K562 (cell line): ENCODE results near the gene RNF187. TPM values are rescaled to one million over a fixed set of nuclear protein-coding genes. Genes with fewer than 3 reads are reported as not detected.
A peak's percentile ranks its signal among the peaks of the same experiment; 100 is the strongest.

Experiments
- AFF1 ChIP-seq, 2 experiments: fragments of 450-650 bp; IDR thresholded peaks; 2 replicates each; pipeline ENCODE4 v1.6.1; 2018; ENCODE audit warnings: mild to moderate bottlenecking in 2 of 2, low read depth in 1 of 2; ENCODE audit not compliant: partially characterized antibody in 2 of 2
- ARHGAP35 ChIP-seq: fragments of 450-650 bp; IDR thresholded peaks from 2 replicates; pipeline ENCODE4 v1.6.1; 2018; ENCODE audit not compliant: partially characterized antibody
- BHLHE40 ChIP-seq: IDR thresholded peaks from 2 replicates; pipeline ENCODE4 v1.6.1; 2011; ENCODE audit warnings: low read length, improper control_type of control experiment
- CBX1 ChIP-seq: sonication (generic); IDR thresholded peaks from 2 replicates; pipeline ENCODE4 v1.6.1; 2016; ENCODE audit warnings: antibody characterized with exemption, low read depth, mild to moderate bottlenecking
- CHD2 ChIP-seq: IDR thresholded peaks from 2 replicates; pipeline ENCODE4 v1.6.1; 2011; ENCODE audit warnings: low read depth, low read length
- EHMT2 ChIP-seq: fragments of 450-650 bp; IDR thresholded peaks from 2 replicates; pipeline ENCODE4 v1.6.1; 2018; ENCODE audit warnings: antibody characterized with exemption
- ESRRA ChIP-seq: fragments of 450-650 bp; IDR thresholded peaks from 2 replicates; pipeline ENCODE4 v1.6.1; 2014; ENCODE audit warnings: low read depth, mild to moderate bottlenecking, moderate library complexity, borderline replicate concordance
- EZH2 ChIP-seq: IDR thresholded peaks from 2 replicates; pipeline ENCODE4 v1.6.1; 2012; ENCODE audit warnings: low read depth, mild to moderate bottlenecking, inconsistent platforms, low read length, borderline replicate concordance
- FOXJ2 ChIP-seq: fragments of 200-800 bp; sonication (Bioruptor generic); IDR thresholded peaks from 2 replicates; pipeline ENCODE4 v1.6.1; 2016; ENCODE audit warnings: missing genetic modification characterization, missing compliant biosample characterization
- GATAD2B ChIP-seq: fragments of 450-650 bp; IDR thresholded peaks from 2 replicates; pipeline ENCODE4 v1.6.1; 2017; ENCODE audit warnings: mild to moderate bottlenecking, borderline replicate concordance
- HDGF ChIP-seq: fragments of 450-650 bp; IDR thresholded peaks from 2 replicates; pipeline ENCODE4 v1.6.1; 2016
- HMBOX1 ChIP-seq: sonication (generic); IDR thresholded peaks from 2 replicates; pipeline ENCODE4 v1.6.1; 2016
- IRF2 ChIP-seq: sonication (generic); formaldehyde crosslinking; IDR thresholded peaks from 2 replicates; pipeline ENCODE4 v1.8.1; 2022; ENCODE audit warnings: mild to moderate bottlenecking, missing genetic modification reagents
- KDM1A ChIP-seq, 2 experiments: fragments of 450-650 bp; IDR thresholded peaks; 2 replicates each; pipeline ENCODE4 v1.6.1; 2016; ENCODE audit warnings: mild to moderate bottlenecking in 2 of 2
- MTA2 ChIP-seq: fragments of 450-650 bp; IDR thresholded peaks from 2 replicates; pipeline ENCODE4 v1.6.1; 2016; ENCODE audit warnings: low read depth
- NR2C2 ChIP-seq, 2 experiments: fragments of 200-800 bp in 1 of 2; sonication (Bioruptor generic) in 1 of 2; sonication (generic) in 1 of 2; formaldehyde crosslinking in 1 of 2; IDR thresholded peaks; 2 replicates each; pipeline versions ENCODE4 v1.6.1 to v1.8.0; 2016 to 2022; ENCODE audit warnings: mild to moderate bottlenecking in 1 of 2, missing compliant biosample characterization in 1 of 2, missing genetic modification characterization in 1 of 2, missing genetic modification reagents in 1 of 2
- RBM39 ChIP-seq: fragments of 200-400 bp; formaldehyde crosslinking; optimal IDR thresholded peaks from 2 replicates; pipeline ENCODE3; 2018; ENCODE audit warnings: low read depth, low read length
- SMARCA5 ChIP-seq: fragments of 450-650 bp; IDR thresholded peaks from 2 replicates; pipeline ENCODE4 v1.6.1; 2016
- SMARCC2 ChIP-seq: fragments of 450-650 bp; IDR thresholded peaks from 2 replicates; pipeline ENCODE4 v1.6.1; 2017; ENCODE audit warnings: antibody characterized with exemption, moderate library complexity, mild to moderate bottlenecking, low read depth
- SRF ChIP-seq, 2 experiments: fragments of 250-450, 450-650 bp in 1 of 2; sonication (Bioruptor Pico) in 1 of 2; sonication (generic) in 1 of 2; formaldehyde crosslinking; IDR thresholded peaks; 2 replicates each; pipeline versions ENCODE4 v1.5.0 to v1.5.1; 2020 to 2022; ENCODE audit warnings: mild to moderate bottlenecking in 1 of 2, missing genetic modification reagents in 1 of 2
- ZNF311 ChIP-seq: fragments of 250-450 bp; sonication (Bioruptor Pico); IDR thresholded peaks from 2 replicates; pipeline ENCODE4 v1.4.0; 2020; ENCODE audit warnings: mild to moderate bottlenecking, moderate library complexity
- ZNF316 ChIP-seq: fragments of 450-650 bp; IDR thresholded peaks from 2 replicates; pipeline ENCODE4 v1.6.1; 2016
- polyA plus RNA-seq, 8 experiments: library from polyadenylated mRNA; depleted of rRNA in 4 of 8; stranded (reverse) in 5 of 8; unstranded in 3 of 8; fragments of >200 nt; fragmentation: Nextera tagmentation in 2 of 8; fragmentation: Illumina TruSeq in 1 of 8; extraction: Ambion mirVana in 2 of 8; extraction: Trizol in 1 of 8; gene quantifications; 2 replicates each; pipeline versions ENCODE4 v1.2.1 to v1.2.3, GENCODE V29; 2011 to 2014; ENCODE audit warnings: inconsistent platforms in 1 of 8, missing spikeins in 1 of 8
- total RNA-seq, 7 experiments: library from RNA; depleted of rRNA in 6 of 7; stranded (reverse); fragments of >200 nt in 6 of 7; fragmentation: Illumina TruSeq in 2 of 7; extraction: Trizol in 2 of 7; gene quantifications; 2 replicates each; pipeline versions ENCODE4 v1.2.1 to v1.2.3, GENCODE V29; 2011 to 2021; ENCODE audit warnings: low replicate concordance in 1 of 7
- TF ChIP-seq, protein P1 (sequence below): fragments of 250-450 bp; sonication (Bioruptor Pico); IDR thresholded peaks from 2 replicates; pipeline ENCODE4 v1.4.0; 2020
- TF ChIP-seq, protein P2 (sequence below): fragments of 450-650 bp; formaldehyde crosslinking; IDR thresholded peaks from 2 replicates; pipeline ENCODE4 v1.4.0; 2022; ENCODE audit warnings: missing genetic modification characterization

Gene RNF187
- total and polyA plus RNA-seq, 9 of the 15 experiments (the other 6 are each of a cell fraction or from before 2014, with no cell fraction given) = 2.3 to 119 (median 41.9) TPM

DNA sequence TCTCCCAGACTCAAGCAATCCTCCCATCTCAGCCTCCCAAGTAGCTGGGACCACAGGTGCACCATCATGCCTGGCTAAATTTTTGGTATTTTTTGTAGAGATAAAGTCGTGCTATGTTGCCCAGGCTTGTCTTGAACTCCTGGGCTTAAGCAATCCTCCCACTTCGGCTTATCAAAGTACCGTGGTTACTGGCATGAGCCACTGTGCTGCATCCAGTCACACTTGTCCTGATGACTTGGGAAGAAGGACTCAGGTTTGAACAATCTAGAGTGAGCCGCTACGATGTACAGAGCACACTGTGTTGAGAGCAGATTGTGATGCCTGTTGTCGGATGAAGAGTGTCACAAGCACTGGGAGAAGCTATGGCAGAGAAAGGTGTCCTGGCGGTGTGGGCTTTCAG, 27.2 kb downstream of the RNF187 start (continued):
- no peak for TF ChIP-seq AFF1 (IDR thresholded peaks at IDR 0.05; ENCODE audit: low read depth in 1 of 2, partially characterized antibody in 2 of 2)
- no peak for TF ChIP-seq EHMT2
- TF ChIP-seq FOXJ2 (tag) = no peak
- TF ChIP-seq SRF (CRISPR knock-in tag; IDR thresholded peaks at IDR 0.05) = 0 out of 4 replicates have a peak, but pooled peaks of 1 of the 2 experiments have one; percentile 9
- TF ChIP-seq MTA2 = peak; percentile 39; the same call in 1 of the 2 replicates
- TF ChIP-seq EZH2 = no peak
- peak in 1 of 2 experiments; percentile 61; a peak in 2 of 4 replicates for TF ChIP-seq KDM1A (IDR thresholded peaks at IDR 0.05)
- 0 out of 2 replicates have a peak, but pooled peaks have one; percentile 33 for TF ChIP-seq HMBOX1
- TF ChIP-seq BHLHE40 = peak; percentile 69
- no peak for TF ChIP-seq CBX1
- no peak for TF ChIP-seq GATAD2B
- TF ChIP-seq, protein P1, sequence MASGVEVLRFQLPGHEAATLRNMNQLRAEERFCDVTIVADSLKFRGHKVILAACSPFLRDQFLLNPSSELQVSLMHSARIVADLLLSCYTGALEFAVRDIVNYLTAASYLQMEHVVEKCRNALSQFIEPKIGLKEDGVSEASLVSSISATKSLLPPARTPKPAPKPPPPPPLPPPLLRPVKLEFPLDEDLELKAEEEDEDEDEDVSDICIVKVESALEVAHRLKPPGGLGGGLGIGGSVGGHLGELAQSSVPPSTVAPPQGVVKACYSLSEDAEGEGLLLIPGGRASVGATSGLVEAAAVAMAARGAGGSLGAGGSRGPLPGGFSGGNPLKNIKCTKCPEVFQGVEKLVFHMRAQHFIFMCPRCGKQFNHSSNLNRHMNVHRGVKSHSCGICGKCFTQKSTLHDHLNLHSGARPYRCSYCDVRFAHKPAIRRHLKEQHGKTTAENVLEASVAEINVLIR (CRISPR knock-in tag) = no peak
- TF ChIP-seq HDGF = no peak
- TF ChIP-seq RBM39 = no peak
- TF ChIP-seq NR2C2 (CRISPR knock-in tag; IDR thresholded peaks at IDR 0.05) = no peak
- no peak for TF ChIP-seq NR2C2 (tag; IDR thresholded peaks at IDR 0.05)
- no peak for TF ChIP-seq IRF2 (CRISPR knock-in tag)
- TF ChIP-seq SMARCA5 = no peak
- TF ChIP-seq, protein P2, sequence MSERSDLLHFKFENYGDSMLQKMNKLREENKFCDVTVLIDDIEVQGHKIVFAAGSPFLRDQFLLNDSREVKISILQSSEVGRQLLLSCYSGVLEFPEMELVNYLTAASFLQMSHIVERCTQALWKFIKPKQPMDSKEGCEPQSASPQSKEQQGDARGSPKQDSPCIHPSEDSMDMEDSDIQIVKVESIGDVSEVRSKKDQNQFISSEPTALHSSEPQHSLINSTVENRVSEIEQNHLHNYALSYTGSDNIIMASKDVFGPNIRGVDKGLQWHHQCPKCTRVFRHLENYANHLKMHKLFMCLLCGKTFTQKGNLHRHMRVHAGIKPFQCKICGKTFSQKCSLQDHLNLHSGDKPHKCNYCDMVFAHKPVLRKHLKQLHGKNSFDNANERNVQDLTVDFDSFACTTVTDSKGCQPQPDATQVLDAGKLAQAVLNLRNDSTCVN (CRISPR knock-in tag) = no peak
- TF ChIP-seq ARHGAP35 = no peak
- no peak for TF ChIP-seq ZNF316
- no peak for TF ChIP-seq ZNF311 (CRISPR knock-in tag)
- TF ChIP-seq CHD2 = no peak
- no peak for TF ChIP-seq SMARCC2
- peak; percentile 31; the same call in 1 of the 2 replicates for TF ChIP-seq ESRRA
